Kidney (tissue), 14 donors: Measurements from ENCODE around the gene TBXT. TPM values are rescaled to one million over a fixed set of nuclear protein-coding genes. Genes with fewer than 3 reads are reported as not detected.

Source experiments
- DNase-seq, 5 donors: peaks; one replicate each; pipeline ENCODE4 v3.0.0-alpha.2; 2013 to 2020
- FAIRE-seq: peaks from 2 replicates; lab custom pipeline; 2012; peaks lifted over from hg19 to GRCh38; lab: Jason Lieb, UNC
- H3K27ac ChIP-seq, 2 donors: one replicate each; pipeline ENCODE4 v1.7.0; 2013; ENCODE audit warnings: low read depth in 2 of 2, low read length in 2 of 2, inconsistent platforms in 1 of 2
- H3K27me3 ChIP-seq: one replicate; pipeline ENCODE4 v1.7.1; 2013; ENCODE audit warnings: low read length, inconsistent platforms; ENCODE audit not compliant: control insufficient read depth, insufficient read depth
- H3K36me3 ChIP-seq, 3 donors: one replicate each; pipeline versions ENCODE4 v1.7.0 to v1.7.1; 2013; ENCODE audit warnings: low read length in 3 of 3, control low read depth in 1 of 3, inconsistent platforms in 1 of 3; ENCODE audit not compliant: insufficient read depth in 3 of 3, control insufficient read depth in 2 of 3
- H3K4me1 ChIP-seq, 3 donors: one replicate each; pipeline versions ENCODE4 v1.7.0 to v1.7.1; 2013; ENCODE audit warnings: low read length in 3 of 3, inconsistent platforms in 1 of 3, low read depth in 1 of 3; ENCODE audit not compliant: control insufficient read depth in 2 of 3, insufficient read depth in 2 of 3
- H3K4me3 ChIP-seq, 3 donors: one replicate each; pipeline versions ENCODE4 v1.7.0 to v1.8.1; 2013; ENCODE audit warnings: low read length in 3 of 3, control low read depth in 1 of 3, inconsistent platforms in 1 of 3
- H3K9ac ChIP-seq, 3 donors: one replicate each; pipeline versions ENCODE4 v1.7.0 to v1.7.1; 2013; ENCODE audit warnings: low read length in 3 of 3, control low read depth in 1 of 3, inconsistent platforms in 1 of 3
- H3K9me3 ChIP-seq, 3 donors: one replicate each; pipeline versions ENCODE4 v1.7.0 to v1.7.1; 2013; ENCODE audit warnings: low read length in 3 of 3, control low read depth in 1 of 3, inconsistent platforms in 1 of 3; ENCODE audit not compliant: control insufficient read depth in 2 of 3, insufficient read depth in 1 of 3
- CTCF ChIP-seq: IDR thresholded peaks from 3 replicates; pipeline ENCODE4 v1.5.1; 2012; ENCODE audit warnings: mild to moderate bottlenecking, moderate library complexity, borderline replicate concordance; ENCODE audit not compliant: insufficient read depth; ENCODE audit errors: extremely low read depth
- intact Hi-C: fragments of 100-400 bp; cut with DNase I; formaldehyde crosslinking; loops from one replicate; pipeline ENCODE4 v1.11.1; 2022
- polyA plus RNA-seq: library from polyadenylated mRNA; stranded (reverse); fragments of 350-450 nt; fragmentation: Illumina TruSeq; extraction: RNeasy Lipid Tissue Mini Kit (QIAGEN cat#74804); gene quantifications from one replicate; pipeline ENCODE4 v1.2.3, GENCODE V29; 2014; ENCODE audit warnings: low read depth, low replicate concordance; ENCODE audit not compliant: insufficient read depth
- total RNA-seq: library from RNA; stranded (reverse); fragmentation: NEBNext Ultra II Directional; extraction: Animal tissue kit (Norgen Biotek cat#: 25700); gene quantifications from one replicate; pipeline ENCODE4 v1.2.1, GENCODE V29; 2021
- donor health status: control.
- donor health status: control.
- donor health status: control.
- donor health status: control.
- donor health status: control.
- donor health status: DM: yes; HTN: yes; CAD: no.
- donor health status: Normal renal cell carcinoma (clear cell type).

TBXT gene
- total and polyA plus RNA-seq, 2 donors from 2014 or later = not detected

- Histone ChIP-seq H3K27me3 (no peaks in the 10 kb centered on the region), H3K36me3 (no peaks in the 10 kb centered on the region), H3K9ac (no peak overlapping the region), H3K27ac (no peak overlapping the region), H3K4me1 (no peaks in the 10 kb centered on the region), H3K4me3 (no peak overlapping the region), H3K9me3 (no peaks in the 10 kb centered on the region)
- no peak for FAIRE-seq
- intact Hi-C loops = no loop called here
- no peak for DNase-seq
- no peak for TF ChIP-seq CTCF
These were observed 38.4 kb upstream of the TBXT start for GRCh38 chr6:166206066-166206465.

GRCh38 chr6:166204852-166205650, 37.4 kb upstream of the TBXT start:
- H3K27ac ChIP-seq = no peak overlapping the region
- H3K4me3 ChIP-seq = no peak overlapping the region
- intact Hi-C loops = no loop called here
- FAIRE-seq = no peak
- no peak for DNase-seq
- no peaks in the 10 kb centered on the region for H3K9me3 ChIP-seq
- H3K27me3 ChIP-seq = no peaks in the 10 kb centered on the region
- H3K36me3 ChIP-seq = no peaks in the 10 kb centered on the region
- H3K4me1 ChIP-seq = no peaks in the 10 kb centered on the region
- no peak overlapping the region for H3K9ac ChIP-seq
- no peak for TF ChIP-seq CTCF

DNA sequence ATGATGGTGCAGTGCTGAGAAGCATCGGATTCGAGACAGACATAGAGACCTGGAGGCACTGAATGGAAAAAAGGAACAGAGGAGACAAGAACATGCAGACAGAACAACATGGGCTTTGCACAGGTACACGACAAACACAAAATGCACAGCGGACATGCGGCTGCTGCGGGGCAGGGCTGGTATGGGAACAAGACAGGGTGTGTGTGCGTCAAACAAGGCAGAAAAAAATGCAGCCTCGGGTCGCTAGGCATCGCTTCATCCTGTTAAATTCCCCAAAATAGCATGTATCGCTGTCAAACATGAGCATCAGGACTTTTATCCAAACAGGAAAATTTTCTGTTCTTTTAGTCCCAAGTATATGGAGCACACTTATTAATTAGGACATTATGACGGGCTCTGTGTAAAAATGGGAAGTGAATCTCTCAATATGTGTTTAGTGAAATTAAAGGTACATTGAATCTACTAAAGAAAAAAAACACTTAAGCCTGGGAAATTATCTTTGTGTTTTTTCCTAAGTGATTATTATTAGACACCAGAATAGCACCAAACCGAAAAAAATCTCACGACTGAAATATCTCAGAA, 36.1 kb upstream of the TBXT start:
- no peak overlapping the region for H3K27ac ChIP-seq
- no peaks in the 10 kb centered on the region for H3K4me1 ChIP-seq

More for the DNA sequence above, 36.1 kb upstream of the TBXT start:
- Histone ChIP-seq H3K36me3 (no peaks in the 10 kb centered on the region), H3K9me3 (no peaks in the 10 kb centered on the region), H3K9ac (no peak overlapping the region), H3K4me3 (no peak overlapping the region), H3K27me3 (no peaks in the 10 kb centered on the region)
- intact Hi-C loops = no loop called here
- TF ChIP-seq CTCF = no peak
- FAIRE-seq = no peak
- DNase-seq = no peak
